ENCODE results near the gene SH2D4B.

SH2D4B gene

GRCh38 chr10:80690434-80690833 is 152.7 kb downstream of the SH2D4B start:
- no peak for DNase-seq (ENCODE audit: low read depth in 1 of 2, low spot score in 1 of 2)
- in situ Hi-C loops (cut with HindIII; ENCODE audit: low pct_unique_long_range_greater_than_20kb, low sequenced_read_pairs), result no loop called here
- TF ChIP-seq JUND (IDR thresholded peaks at IDR 0.05; ENCODE audit: low read depth), result no peak

DNA sequence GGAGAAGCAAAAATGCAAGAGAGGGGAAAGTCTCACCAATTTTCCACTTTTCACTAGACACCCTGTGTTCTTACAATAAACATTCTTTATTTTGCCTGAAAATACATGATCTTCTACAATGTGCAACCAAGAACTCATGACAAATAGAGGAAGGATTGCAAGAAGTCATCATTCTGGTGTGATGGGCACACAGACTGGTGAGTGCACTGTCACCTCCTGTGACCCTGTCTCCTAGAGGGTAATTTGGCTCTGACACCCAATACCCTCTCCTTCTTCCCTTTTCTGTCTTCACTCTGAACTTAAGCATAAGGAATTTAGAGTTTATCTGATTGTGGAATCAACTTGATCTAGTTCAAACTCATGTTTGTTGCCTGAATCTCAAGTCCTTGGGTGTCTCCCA is 153.7 kb downstream of the SH2D4B start:
- no peak for TF ChIP-seq JUND (IDR thresholded peaks at IDR 0.05; ENCODE audit: low read depth)
- DNase-seq (ENCODE audit: low read depth in 1 of 2, low spot score in 1 of 2), result no peak
- in situ Hi-C loops (cut with HindIII; ENCODE audit: low pct_unique_long_range_greater_than_20kb, low sequenced_read_pairs), result no loop called here

- no peak for TF ChIP-seq JUND (IDR thresholded peaks at IDR 0.05; ENCODE audit: low read depth)
- no peak for DNase-seq (ENCODE audit: low read depth in 1 of 2, low spot score in 1 of 2)
- in situ Hi-C loops (cut with HindIII; ENCODE audit: low pct_unique_long_range_greater_than_20kb, low sequenced_read_pairs), result no loop called here
These were observed 155.9 kb downstream of the SH2D4B start for GRCh38 chr10:80693565-80693964.

GRCh38 chr10:80694930-80695329 is 157.2 kb downstream of the SH2D4B start:
- in situ Hi-C loops (cut with HindIII; ENCODE audit: low pct_unique_long_range_greater_than_20kb, low sequenced_read_pairs), result no loop called here
- TF ChIP-seq JUND (IDR thresholded peaks at IDR 0.05; ENCODE audit: low read depth), result no peak
- peak in 1 of 2 experiments; percentile 26 for DNase-seq (ENCODE audit: low read depth in 1 of 2, low spot score in 1 of 2)
